H1 (cell line): ENCODE results near the gene DNAJB6. TPM values are rescaled to one million over a fixed set of nuclear protein-coding genes. Genes with fewer than 3 reads are reported as not detected.

ENCODE experiments used
- BCL11A ChIP-seq, 2 experiments: IDR thresholded peaks; one replicate each; pipeline ENCODE4 v1.6.1; 2011; ENCODE audit warnings: low read depth in 2 of 2, low read length in 2 of 2, mild to moderate bottlenecking in 2 of 2
- CBX5 ChIP-seq: fragments of 300-800, 300-1000 bp; sonication (generic); IDR thresholded peaks from 2 replicates; pipeline ENCODE4 v1.7.1; 2016; ENCODE audit warnings: antibody characterized with exemption, low read length, low read depth
- JUND ChIP-seq: IDR thresholded peaks from 2 replicates; pipeline ENCODE4 v1.6.1; 2011; ENCODE audit warnings: mild to moderate bottlenecking, improper control_type of control experiment, low read length
- TBP ChIP-seq: IDR thresholded peaks from 2 replicates; pipeline ENCODE4 v1.6.1; 2011; ENCODE audit warnings: low read depth, low read length, improper control_type of control experiment
- polyA plus RNA-seq, 7 experiments: library from polyadenylated mRNA; depleted of rRNA in 3 of 7; stranded (reverse) in 5 of 7; unstranded in 2 of 7; fragments of >200 nt in 5 of 7; fragments of 200-250 nt in 2 of 7; gene quantifications; 1 replicate in 5 of 7; 2 replicates in 1 of 7; 4 replicates in 1 of 7; pipeline versions ENCODE4 v1.2.1 to v1.2.3, GENCODE V29; 2011 to 2013; ENCODE audit warnings: missing spikeins in 2 of 7, mixed read lengths in 2 of 7
- total RNA-seq: library from RNA; stranded (reverse); fragmentation: NEBNext Ultra II Directional; extraction: Animal tissue kit (Norgen Biotek cat#: 25700); gene quantifications from 2 replicates; pipeline ENCODE4 v1.2.1, GENCODE V29; 2021
- TF ChIP-seq, protein P1 (sequence below): fragments of 300-600 bp; sonication (generic); IDR thresholded peaks from 2 replicates; pipeline ENCODE4 v1.7.1; 2012; ENCODE audit warnings: low read length, moderate library complexity, mild to moderate bottlenecking, inconsistent platforms; ENCODE audit not compliant: insufficient replicate concordance

Gene DNAJB6
- total and polyA plus RNA-seq, 2 of the 8 experiments (the other 6 are each of a cell fraction or from before 2014, with no cell fraction given), result 166 to 295 TPM

GRCh38 chr7:157306846-157307838, 29.7 kb upstream of the DNAJB6 start (continued):
- TF ChIP-seq TBP (no peak), JUND (no peak), BCL11A (IDR thresholded peaks at IDR 0.05; ENCODE audit: low read depth in 2 of 2, low read length in 2 of 2) (no peak), CBX5 (no peak)
- TF ChIP-seq, protein P1, sequence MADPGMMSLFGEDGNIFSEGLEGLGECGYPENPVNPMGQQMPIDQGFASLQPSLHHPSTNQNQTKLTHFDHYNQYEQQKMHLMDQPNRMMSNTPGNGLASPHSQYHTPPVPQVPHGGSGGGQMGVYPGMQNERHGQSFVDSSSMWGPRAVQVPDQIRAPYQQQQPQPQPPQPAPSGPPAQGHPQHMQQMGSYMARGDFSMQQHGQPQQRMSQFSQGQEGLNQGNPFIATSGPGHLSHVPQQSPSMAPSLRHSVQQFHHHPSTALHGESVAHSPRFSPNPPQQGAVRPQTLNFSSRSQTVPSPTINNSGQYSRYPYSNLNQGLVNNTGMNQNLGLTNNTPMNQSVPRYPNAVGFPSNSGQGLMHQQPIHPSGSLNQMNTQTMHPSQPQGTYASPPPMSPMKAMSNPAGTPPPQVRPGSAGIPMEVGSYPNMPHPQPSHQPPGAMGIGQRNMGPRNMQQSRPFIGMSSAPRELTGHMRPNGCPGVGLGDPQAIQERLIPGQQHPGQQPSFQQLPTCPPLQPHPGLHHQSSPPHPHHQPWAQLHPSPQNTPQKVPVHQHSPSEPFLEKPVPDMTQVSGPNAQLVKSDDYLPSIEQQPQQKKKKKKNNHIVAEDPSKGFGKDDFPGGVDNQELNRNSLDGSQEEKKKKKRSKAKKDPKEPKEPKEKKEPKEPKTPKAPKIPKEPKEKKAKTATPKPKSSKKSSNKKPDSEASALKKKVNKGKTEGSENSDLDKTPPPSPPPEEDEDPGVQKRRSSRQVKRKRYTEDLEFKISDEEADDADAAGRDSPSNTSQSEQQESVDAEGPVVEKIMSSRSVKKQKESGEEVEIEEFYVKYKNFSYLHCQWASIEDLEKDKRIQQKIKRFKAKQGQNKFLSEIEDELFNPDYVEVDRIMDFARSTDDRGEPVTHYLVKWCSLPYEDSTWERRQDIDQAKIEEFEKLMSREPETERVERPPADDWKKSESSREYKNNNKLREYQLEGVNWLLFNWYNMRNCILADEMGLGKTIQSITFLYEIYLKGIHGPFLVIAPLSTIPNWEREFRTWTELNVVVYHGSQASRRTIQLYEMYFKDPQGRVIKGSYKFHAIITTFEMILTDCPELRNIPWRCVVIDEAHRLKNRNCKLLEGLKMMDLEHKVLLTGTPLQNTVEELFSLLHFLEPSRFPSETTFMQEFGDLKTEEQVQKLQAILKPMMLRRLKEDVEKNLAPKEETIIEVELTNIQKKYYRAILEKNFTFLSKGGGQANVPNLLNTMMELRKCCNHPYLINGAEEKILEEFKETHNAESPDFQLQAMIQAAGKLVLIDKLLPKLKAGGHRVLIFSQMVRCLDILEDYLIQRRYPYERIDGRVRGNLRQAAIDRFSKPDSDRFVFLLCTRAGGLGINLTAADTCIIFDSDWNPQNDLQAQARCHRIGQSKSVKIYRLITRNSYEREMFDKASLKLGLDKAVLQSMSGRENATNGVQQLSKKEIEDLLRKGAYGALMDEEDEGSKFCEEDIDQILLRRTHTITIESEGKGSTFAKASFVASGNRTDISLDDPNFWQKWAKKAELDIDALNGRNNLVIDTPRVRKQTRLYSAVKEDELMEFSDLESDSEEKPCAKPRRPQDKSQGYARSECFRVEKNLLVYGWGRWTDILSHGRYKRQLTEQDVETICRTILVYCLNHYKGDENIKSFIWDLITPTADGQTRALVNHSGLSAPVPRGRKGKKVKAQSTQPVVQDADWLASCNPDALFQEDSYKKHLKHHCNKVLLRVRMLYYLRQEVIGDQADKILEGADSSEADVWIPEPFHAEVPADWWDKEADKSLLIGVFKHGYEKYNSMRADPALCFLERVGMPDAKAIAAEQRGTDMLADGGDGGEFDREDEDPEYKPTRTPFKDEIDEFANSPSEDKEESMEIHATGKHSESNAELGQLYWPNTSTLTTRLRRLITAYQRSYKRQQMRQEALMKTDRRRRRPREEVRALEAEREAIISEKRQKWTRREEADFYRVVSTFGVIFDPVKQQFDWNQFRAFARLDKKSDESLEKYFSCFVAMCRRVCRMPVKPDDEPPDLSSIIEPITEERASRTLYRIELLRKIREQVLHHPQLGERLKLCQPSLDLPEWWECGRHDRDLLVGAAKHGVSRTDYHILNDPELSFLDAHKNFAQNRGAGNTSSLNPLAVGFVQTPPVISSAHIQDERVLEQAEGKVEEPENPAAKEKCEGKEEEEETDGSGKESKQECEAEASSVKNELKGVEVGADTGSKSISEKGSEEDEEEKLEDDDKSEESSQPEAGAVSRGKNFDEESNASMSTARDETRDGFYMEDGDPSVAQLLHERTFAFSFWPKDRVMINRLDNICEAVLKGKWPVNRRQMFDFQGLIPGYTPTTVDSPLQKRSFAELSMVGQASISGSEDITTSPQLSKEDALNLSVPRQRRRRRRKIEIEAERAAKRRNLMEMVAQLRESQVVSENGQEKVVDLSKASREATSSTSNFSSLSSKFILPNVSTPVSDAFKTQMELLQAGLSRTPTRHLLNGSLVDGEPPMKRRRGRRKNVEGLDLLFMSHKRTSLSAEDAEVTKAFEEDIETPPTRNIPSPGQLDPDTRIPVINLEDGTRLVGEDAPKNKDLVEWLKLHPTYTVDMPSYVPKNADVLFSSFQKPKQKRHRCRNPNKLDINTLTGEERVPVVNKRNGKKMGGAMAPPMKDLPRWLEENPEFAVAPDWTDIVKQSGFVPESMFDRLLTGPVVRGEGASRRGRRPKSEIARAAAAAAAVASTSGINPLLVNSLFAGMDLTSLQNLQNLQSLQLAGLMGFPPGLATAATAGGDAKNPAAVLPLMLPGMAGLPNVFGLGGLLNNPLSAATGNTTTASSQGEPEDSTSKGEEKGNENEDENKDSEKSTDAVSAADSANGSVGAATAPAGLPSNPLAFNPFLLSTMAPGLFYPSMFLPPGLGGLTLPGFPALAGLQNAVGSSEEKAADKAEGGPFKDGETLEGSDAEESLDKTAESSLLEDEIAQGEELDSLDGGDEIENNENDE, result no peak
- TF ChIP-seq, all 59 proteins: peak for 0
